AG04449 (cell line): Measurements from ENCODE around the gene TUBB4B.

Source experiments
- CTCF ChIA-PET: fragments of 350-600 bp; formaldehyde crosslinking; extraction: SDS; loops from one replicate; lab custom pipeline; 2021; ENCODE audit warnings: antibody characterized with exemption; lab: Yijun Ruan, JAX
- POLR2A ChIA-PET: fragments of 400-600, 350-600 bp; formaldehyde crosslinking; extraction: SDS; loops from one replicate; lab custom pipeline; 2020; ENCODE audit warnings: antibody characterized with exemption, inconsistent platforms; lab: Yijun Ruan, JAX
- DNase-seq: peaks from one replicate; pipeline ENCODE4 v3.0.0-alpha.2; 2010; ENCODE audit warnings: low read depth, low spot score
- H3K4me3 ChIP-seq: 2 replicates; pipeline ENCODE4 v1.5.1; 2011; ENCODE audit warnings: low read depth, mild to moderate bottlenecking, control low read depth, low read length
- TF ChIP-seq, protein P1 (sequence below): IDR thresholded peaks from one replicate; pipeline ENCODE4 v1.5.1; 2011; ENCODE audit warnings: mild to moderate bottlenecking, moderate library complexity, low read length, control low read depth, inconsistent platforms; ENCODE audit not compliant: insufficient read depth; ENCODE audit errors: missing control alignments

TUBB4B gene

DNA sequence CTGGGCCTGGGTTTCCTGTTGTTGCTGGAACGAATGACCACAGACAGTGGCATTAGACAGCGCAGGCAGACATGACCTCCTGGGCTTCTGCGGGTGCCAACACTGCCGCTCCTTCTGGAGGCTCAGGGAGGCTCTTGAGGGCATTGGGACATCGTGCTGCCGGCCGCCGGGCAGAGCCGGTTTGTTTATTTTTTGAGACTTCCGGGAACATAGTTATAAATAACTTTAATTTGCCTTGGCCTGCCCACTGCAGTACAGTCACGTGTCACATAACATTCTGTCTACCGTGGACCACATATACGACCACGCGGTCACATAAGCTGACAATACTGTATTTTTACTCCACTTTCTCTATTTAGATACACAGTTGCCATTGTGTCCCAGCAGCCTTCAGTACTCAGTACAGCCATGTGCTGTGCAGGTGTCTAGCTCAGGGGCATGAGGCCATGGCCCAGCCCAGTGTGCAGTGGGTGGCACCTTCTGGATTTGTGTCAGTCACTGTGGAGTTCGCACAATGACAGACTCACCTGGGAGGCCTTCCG, 28.2 kb downstream of the TUBB4B start:
- no peak for DNase-seq
- TF ChIP-seq, protein P1, sequence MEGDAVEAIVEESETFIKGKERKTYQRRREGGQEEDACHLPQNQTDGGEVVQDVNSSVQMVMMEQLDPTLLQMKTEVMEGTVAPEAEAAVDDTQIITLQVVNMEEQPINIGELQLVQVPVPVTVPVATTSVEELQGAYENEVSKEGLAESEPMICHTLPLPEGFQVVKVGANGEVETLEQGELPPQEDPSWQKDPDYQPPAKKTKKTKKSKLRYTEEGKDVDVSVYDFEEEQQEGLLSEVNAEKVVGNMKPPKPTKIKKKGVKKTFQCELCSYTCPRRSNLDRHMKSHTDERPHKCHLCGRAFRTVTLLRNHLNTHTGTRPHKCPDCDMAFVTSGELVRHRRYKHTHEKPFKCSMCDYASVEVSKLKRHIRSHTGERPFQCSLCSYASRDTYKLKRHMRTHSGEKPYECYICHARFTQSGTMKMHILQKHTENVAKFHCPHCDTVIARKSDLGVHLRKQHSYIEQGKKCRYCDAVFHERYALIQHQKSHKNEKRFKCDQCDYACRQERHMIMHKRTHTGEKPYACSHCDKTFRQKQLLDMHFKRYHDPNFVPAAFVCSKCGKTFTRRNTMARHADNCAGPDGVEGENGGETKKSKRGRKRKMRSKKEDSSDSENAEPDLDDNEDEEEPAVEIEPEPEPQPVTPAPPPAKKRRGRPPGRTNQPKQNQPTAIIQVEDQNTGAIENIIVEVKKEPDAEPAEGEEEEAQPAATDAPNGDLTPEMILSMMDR: no peak
- POLR2A ChIA-PET: no interaction called here
- H3K4me3 ChIP-seq: no peak overlapping the region
- CTCF ChIA-PET: interaction anchor here (1.1 kb wide), 1 partner anchor 14 kb away, joined by 3 read pairs; no protein-coding TSS in a partner anchor

DNA sequence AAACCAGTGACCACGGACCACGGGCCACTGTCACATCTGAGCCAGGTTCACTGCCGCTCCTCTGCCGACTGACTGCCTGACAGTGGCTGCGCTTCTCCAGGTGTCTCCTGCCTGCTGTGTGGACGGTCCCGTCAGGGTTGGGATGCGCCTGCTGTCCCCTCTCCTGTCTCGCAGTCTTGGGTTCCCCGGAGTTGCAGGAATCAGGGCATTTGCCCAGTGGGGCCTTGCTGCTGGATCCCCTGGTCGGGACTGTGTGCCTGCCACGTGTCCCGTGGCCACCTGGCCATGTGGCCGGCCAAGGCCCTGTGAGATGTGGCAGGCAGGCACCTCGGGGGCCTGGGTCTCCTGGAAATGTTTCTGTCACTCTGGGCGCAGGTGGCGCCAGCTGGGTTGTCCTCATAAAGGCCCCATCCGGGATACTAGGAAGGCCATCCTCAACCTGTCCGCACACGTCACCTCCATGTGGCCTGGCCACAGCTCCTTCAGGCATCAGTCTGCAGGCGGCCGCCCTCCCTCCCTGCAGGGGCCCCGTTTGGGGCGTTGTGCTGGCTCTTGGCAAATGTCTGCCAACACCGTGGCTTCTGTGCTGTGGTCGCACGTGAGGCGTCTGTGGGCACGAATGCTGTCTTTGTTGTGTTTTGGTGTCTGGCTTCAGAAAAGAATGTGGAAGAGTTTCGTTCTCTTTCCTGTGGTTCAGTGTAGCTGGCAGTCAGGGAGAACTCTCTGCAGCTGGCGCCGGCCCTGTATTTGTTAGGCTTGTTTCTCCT, 30.0 kb downstream of the TUBB4B start:
- ChIA-PET POLR2A (no interaction called here), CTCF (interaction anchor here (0.8 to 1.1 kb wide), 2 partner anchors 9 to 10 kb away, joined by 3 read pairs; no protein-coding TSS in a partner anchor)
- DNase-seq: no peak
- no peak overlapping the region for H3K4me3 ChIP-seq
- TF ChIP-seq, protein P1: no peak

DNA sequence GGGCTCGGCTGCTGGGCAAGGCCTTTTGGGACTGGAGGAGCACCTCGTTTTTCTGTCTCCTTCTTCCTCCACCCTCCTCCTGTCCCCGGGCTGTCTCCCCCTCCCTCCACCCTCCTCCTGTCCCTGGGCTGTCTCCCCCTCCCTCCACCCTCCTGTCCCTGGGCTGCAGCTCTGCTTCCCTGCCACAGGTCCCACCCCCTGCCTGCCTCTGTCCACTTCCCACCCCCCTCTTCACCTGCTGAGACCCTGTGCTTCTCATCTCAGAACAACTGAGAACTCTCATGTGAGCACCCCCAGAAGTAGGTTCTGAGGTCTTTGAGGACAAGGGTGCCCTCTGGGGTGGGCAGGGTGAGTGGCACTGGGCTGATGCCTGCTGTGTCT, 30.6 kb downstream of the TUBB4B start:
- H3K4me3 ChIP-seq: no peak overlapping the region
- ChIA-PET CTCF (interaction anchor here (0.8 kb wide), 1 partner anchor 9 kb away, joined by 3 read pairs; no protein-coding TSS in a partner anchor), POLR2A (no interaction called here)
- no peak for DNase-seq
- TF ChIP-seq, protein P1: no peak

DNA sequence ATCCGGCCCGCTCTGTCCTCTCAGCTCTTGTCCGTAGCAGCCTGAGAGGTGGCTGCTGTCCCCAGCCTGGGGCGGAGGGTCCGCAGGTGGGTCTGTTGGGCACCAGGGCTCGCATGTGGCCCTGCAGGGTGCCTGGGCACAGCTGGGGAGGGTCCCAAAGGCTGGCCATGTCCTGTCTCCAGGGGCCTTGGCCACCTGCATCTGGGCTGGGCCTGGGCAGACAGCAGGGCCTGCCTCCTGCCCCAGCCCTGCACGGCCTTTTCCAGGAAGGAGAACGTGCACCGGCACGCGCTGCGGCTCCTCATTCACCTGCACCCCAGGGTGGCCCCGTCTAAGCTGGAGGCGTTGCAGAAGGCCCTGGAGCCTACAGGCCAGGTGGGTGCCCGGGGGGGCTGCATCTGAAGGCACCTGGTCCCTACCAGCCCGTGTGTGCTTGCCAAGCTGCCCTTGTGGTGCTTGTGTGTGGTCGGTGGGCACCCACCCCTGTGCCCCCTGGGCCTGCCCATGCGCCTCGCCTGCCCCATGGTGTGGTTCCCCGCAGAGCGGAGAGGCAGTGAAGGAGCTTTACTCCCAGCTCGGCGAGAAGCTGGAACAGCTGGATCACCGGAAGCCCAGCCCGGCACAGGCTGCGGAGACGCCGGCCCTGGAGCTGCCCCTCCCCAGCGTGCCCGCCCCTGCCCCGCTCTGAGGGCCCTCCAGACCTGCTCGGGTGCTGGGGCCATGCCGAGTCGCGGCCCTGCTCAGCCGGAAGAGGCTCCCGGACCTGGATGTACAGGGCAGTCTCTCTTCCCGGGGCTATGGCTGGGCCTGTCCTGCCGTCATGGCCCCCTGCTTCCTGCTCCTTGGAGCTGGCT, 31.4 kb downstream of the TUBB4B start:
- DNase-seq: no peak
- TF ChIP-seq, protein P1: no peak
- CTCF ChIA-PET: interaction anchor here (2.2 kb wide), 1 partner anchor 35 kb away, joined by 5 read pairs; no protein-coding TSS in a partner anchor
- POLR2A ChIA-PET: interaction anchor here (0.8 kb wide), 1 partner anchor 32 kb away, joined by 3 read pairs; no protein-coding TSS in a partner anchor
- no peak overlapping the region for H3K4me3 ChIP-seq

DNA sequence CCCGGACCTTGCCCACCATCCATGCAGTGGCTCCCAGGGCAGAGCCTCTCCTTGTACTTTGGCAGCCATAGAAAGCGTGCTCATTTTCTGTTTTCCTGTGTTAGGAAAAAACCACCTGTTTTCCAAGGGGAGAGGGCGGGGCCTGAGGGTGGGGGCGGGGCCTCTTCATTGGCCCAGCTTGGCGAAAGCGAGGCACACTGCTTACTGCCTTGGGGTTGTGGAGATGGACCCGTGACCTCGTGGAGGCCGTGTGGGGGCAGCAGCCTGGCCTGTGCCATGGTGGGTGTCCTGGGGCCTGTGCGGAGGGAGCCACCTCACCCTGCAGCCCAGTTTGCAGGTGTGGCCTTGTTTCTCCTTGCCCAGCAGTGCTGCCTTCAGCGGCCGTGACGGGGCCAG, 32.0 kb downstream of the TUBB4B start:
- no peak overlapping the region for H3K4me3 ChIP-seq
- DNase-seq: no peak
- CTCF ChIA-PET: interaction anchor here (1.0 to 2.2 kb wide), 3 partner anchors 8 to 46 kb away, joined by 3 to 5 read pairs (median 3); partner anchors contain the start of gene RNF224
- POLR2A ChIA-PET: interaction anchor here (0.8 kb wide), 1 partner anchor 32 kb away, joined by 3 read pairs; no protein-coding TSS in a partner anchor
- TF ChIP-seq, protein P1: no peak
